Transverse colon (tissue), 4 donors: ENCODE measurements around the gene TRPC3.

Experiments used
- EP300 ChIP-seq: sonication (generic); formaldehyde crosslinking; IDR thresholded peaks from one replicate; pipeline ENCODE4 v1.6.1; 2017; ENCODE audit warnings: antibody characterized with exemption, low read depth
- POLR2AphosphoS5 ChIP-seq, 3 donors: sonication (generic); formaldehyde crosslinking; IDR thresholded peaks; one replicate each; pipeline ENCODE4 v1.6.1; 2016; ENCODE audit warnings: antibody characterized with exemption in 3 of 3
- TF ChIP-seq, protein P1 (sequence below), 5 experiments: fragments of 200-600 bp in 3 of 5; fragments of 450-650 bp in 2 of 5; sonication (generic) in 3 of 5; IDR thresholded peaks; 1 replicate in 2 of 5; 2 replicates in 3 of 5; pipeline ENCODE4 v1.5.1; 2016 to 2017; ENCODE audit warnings: antibody characterized with exemption in 5 of 5, inconsistent platforms in 3 of 5, mild to moderate bottlenecking in 2 of 5, moderate library complexity in 1 of 5

DNA sequence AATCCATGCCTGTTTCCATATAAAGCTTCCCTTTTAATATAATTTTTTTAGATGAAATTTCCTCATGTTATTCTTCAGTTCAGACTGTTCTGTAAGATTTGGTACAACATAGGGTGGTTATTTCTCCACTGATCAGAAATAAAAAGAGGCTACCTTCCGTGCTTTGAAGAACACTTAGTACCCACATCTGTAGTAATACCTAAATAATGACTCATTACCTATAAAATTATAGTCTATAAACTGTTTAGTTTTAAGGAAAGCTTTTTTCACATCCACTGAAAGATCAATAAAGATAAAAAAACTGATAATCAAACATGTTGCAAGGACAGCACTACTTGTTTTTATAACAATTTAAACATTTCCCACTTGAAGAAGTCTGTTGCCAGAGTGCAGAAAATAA is 23.9 kb downstream of the TRPC3 start:
- TF ChIP-seq, protein P1, sequence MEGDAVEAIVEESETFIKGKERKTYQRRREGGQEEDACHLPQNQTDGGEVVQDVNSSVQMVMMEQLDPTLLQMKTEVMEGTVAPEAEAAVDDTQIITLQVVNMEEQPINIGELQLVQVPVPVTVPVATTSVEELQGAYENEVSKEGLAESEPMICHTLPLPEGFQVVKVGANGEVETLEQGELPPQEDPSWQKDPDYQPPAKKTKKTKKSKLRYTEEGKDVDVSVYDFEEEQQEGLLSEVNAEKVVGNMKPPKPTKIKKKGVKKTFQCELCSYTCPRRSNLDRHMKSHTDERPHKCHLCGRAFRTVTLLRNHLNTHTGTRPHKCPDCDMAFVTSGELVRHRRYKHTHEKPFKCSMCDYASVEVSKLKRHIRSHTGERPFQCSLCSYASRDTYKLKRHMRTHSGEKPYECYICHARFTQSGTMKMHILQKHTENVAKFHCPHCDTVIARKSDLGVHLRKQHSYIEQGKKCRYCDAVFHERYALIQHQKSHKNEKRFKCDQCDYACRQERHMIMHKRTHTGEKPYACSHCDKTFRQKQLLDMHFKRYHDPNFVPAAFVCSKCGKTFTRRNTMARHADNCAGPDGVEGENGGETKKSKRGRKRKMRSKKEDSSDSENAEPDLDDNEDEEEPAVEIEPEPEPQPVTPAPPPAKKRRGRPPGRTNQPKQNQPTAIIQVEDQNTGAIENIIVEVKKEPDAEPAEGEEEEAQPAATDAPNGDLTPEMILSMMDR (IDR thresholded peaks at IDR 0.05) = no peak
- no peak for TF ChIP-seq EP300
- no peak for TF ChIP-seq POLR2AphosphoS5 (IDR thresholded peaks at IDR 0.05)
